GM21786 (cell line): ENCODE data around the gene CTAGE6.
"Not testable (repeated sequence)": the region's sequence is repeated elsewhere in the genome, so short reads cannot be mapped to it uniquely, and the experiment has no call there.

Source experiments
- ATAC-seq: cut with Tn5 transposase; IDR thresholded peaks from one replicate; pipeline ENCODE4 v1.9.1; 2021; ENCODE audit not compliant: unreplicated experiment

The CTAGE6 gene

GRCh38 chr7:143757596-143757995 lies at the start of gene CTAGE6:
Gene CTAGE6, minus strand, starts transcription at chr7:143757696. Its CDS starts 38 bp downstream, at chr7:143757658.
- not testable (repeated sequence) for ATAC-seq

- not testable (repeated sequence) for ATAC-seq
Observed at GRCh38 chr7:143806664-143807071, 49.2 kb upstream of the CTAGE6 start.

GRCh38 chr7:143797896-143798290 lies 40.4 kb upstream of the CTAGE6 start:
- ATAC-seq: not testable (repeated sequence)

- not testable (repeated sequence) for ATAC-seq
Observed at GRCh38 chr7:143797119-143797895, 39.8 kb upstream of the CTAGE6 start.

GRCh38 chr7:143795653-143796052 lies 38.2 kb upstream of the CTAGE6 start:
- not testable (repeated sequence) for ATAC-seq

- not testable (repeated sequence) for ATAC-seq
Observed at GRCh38 chr7:143792633-143793032, 35.1 kb upstream of the CTAGE6 start.

- not testable (repeated sequence) for ATAC-seq
Observed at GRCh38 chr7:143785415-143786182, 28.1 kb upstream of the CTAGE6 start.

- not testable (repeated sequence) for ATAC-seq
Observed at GRCh38 chr7:143779591-143779990, 22.1 kb upstream of the CTAGE6 start.

- ATAC-seq: not testable (repeated sequence)
Observed at GRCh38 chr7:143772738-143773468, 15.4 kb upstream of the CTAGE6 start.

GRCh38 chr7:143767531-143767930 lies 10.0 kb upstream of the CTAGE6 start:
- not testable (repeated sequence) for ATAC-seq

- ATAC-seq: not testable (repeated sequence)
Observed at GRCh38 chr7:143765678-143766077, 8.2 kb upstream of the CTAGE6 start.

GRCh38 chr7:143763065-143763464 lies 5.6 kb upstream of the CTAGE6 start:
- ATAC-seq: not testable (repeated sequence)

- not testable (repeated sequence) for ATAC-seq
Observed at GRCh38 chr7:143745340-143745739, 12.2 kb downstream of the CTAGE6 start.

- ATAC-seq: peak; percentile 65
Observed at GRCh38 chr7:143737037-143737819, 20.3 kb downstream of the CTAGE6 start.

GRCh38 chr7:143735962-143736361 lies 21.5 kb downstream of the CTAGE6 start:
- ATAC-seq: no peak

GRCh38 chr7:143733876-143734275 lies 23.6 kb downstream of the CTAGE6 start:
- ATAC-seq: no peak

GRCh38 chr7:143728333-143728862 lies 29.1 kb downstream of the CTAGE6 start:
- no peak for ATAC-seq

GRCh38 chr7:143727561-143727960 lies 29.9 kb downstream of the CTAGE6 start:
- peak; percentile 87 for ATAC-seq

- ATAC-seq: not testable (repeated sequence)
Observed at GRCh38 chr7:143726143-143726542, 31.4 kb downstream of the CTAGE6 start.

GRCh38 chr7:143720335-143720734 lies 37.2 kb downstream of the CTAGE6 start:
- not testable (repeated sequence) for ATAC-seq
